NCI-H1417 treated with DMSO at 0.1 percent for 48 hours (cell line): ENCODE results near the gene EFEMP2.
A peak's percentile ranks its signal among the peaks of the same experiment; 100 is the strongest.
"Not testable (repeated sequence)": the region's sequence is repeated elsewhere in the genome, so short reads cannot be mapped to it uniquely, and the experiment has no call there.

Experiments
- DNase-seq: peaks from one replicate; lab custom pipeline; 2025; lab: John Stamatoyannopoulos, UW

EFEMP2 gene

GRCh38 chr11:65854161-65854592 lies 18.4 kb downstream of the EFEMP2 start:
- no peak for DNase-seq

- DNase-seq = no peak
Measured at GRCh38 chr11:65853246-65853979, 19.2 kb downstream of the EFEMP2 start.

- no peak for DNase-seq
Measured at GRCh38 chr11:65852508-65853245, 19.9 kb downstream of the EFEMP2 start.

GRCh38 chr11:65851811-65852507 lies 20.6 kb downstream of the EFEMP2 start:
- no peak for DNase-seq

GRCh38 chr11:65851083-65851579 lies 21.5 kb downstream of the EFEMP2 start:
- DNase-seq = no peak

- no peak for DNase-seq
Measured at GRCh38 chr11:65850217-65851082, 22.1 kb downstream of the EFEMP2 start.

GRCh38 chr11:65849771-65850216 lies 22.8 kb downstream of the EFEMP2 start:
- no peak for DNase-seq

- no peak for DNase-seq
Measured at GRCh38 chr11:65849366-65849765, 23.2 kb downstream of the EFEMP2 start.

- not testable (repeated sequence) for DNase-seq
Measured at GRCh38 chr11:65848693-65849092, 23.9 kb downstream of the EFEMP2 start.

- DNase-seq = no peak
Measured at GRCh38 chr11:65847746-65848145, 24.9 kb downstream of the EFEMP2 start.

- DNase-seq = no peak
Measured at GRCh38 chr11:65844231-65844872, 28.2 kb downstream of the EFEMP2 start.

- no peak for DNase-seq
Measured at GRCh38 chr11:65843811-65844210, 28.8 kb downstream of the EFEMP2 start.

- no peak for DNase-seq
Measured at GRCh38 chr11:65842144-65842543, 30.5 kb downstream of the EFEMP2 start.

- DNase-seq = no peak
Measured at GRCh38 chr11:65834202-65834601, 38.4 kb downstream of the EFEMP2 start.

- DNase-seq = peak; percentile 71
Measured at GRCh38 chr11:65833297-65834030, 39.1 kb downstream of the EFEMP2 start, which contains the start of gene SNX32. Gene SNX32, plus strand, starts transcription at chr11:65833963. Its CDS starts 103 bp downstream, at chr11:65834066.

GRCh38 chr11:65832231-65832630 lies 40.4 kb downstream of the EFEMP2 start:
- not testable (repeated sequence) for DNase-seq

GRCh38 chr11:65829459-65829858 lies 43.1 kb downstream of the EFEMP2 start:
- no peak for DNase-seq

- DNase-seq = no peak
Measured at GRCh38 chr11:65826984-65827735, 45.4 kb downstream of the EFEMP2 start.

- no peak for DNase-seq
Measured at GRCh38 chr11:65822776-65823528, 49.6 kb downstream of the EFEMP2 start.
